ENCODE data around the gene ZC3H7A. TPM values are rescaled to one million over a fixed set of nuclear protein-coding genes. Genes with fewer than 3 reads are reported as not detected.

The ZC3H7A gene
- total and polyA plus RNA-seq, 10 of the 15 experiments (the other 5 are each of a cell fraction or from before 2014, with no cell fraction given): 46.3 to 188 (median 68.6) TPM

- Histone ChIP-seq H4K20me1 (ENCODE audit: control insufficient read depth, insufficient read depth) (peaks cover 4% of the 10 kb centered on the region; the same call in 1 of the 2 replicates), H3K79me2 (ENCODE audit: control insufficient read depth, insufficient read depth, low read length) (peaks cover 93% of the 10 kb centered on the region), H3K4me2 (ENCODE audit: control insufficient read depth, insufficient read depth) (peak overlapping the region; percentile 24), H3K27ac (ENCODE audit: control insufficient read depth, insufficient read depth) (peak overlapping the region; percentile 84; the same call in 1 of the 2 replicates), H3K9ac (ENCODE audit: control insufficient read depth, insufficient read depth, low read length) (peak overlapping the region; percentile 81), H3K9me3 (replicated peaks; ENCODE audit: control insufficient read depth, insufficient read depth, low read length) (no peaks in the 10 kb centered on the region), H3K36me3 (ENCODE audit: control insufficient read depth in 2 of 2, insufficient read depth in 2 of 2, low read length in 1 of 2) (peaks cover 0 to 4% of the 10 kb centered on the region in 2 experiments; a peak in 3 of 4 replicates), H3K4me3 (peak overlapping the region; percentile 97), H3K4me1 (ENCODE audit: control insufficient read depth, insufficient read depth, low read length) (peaks cover 23% of the 10 kb centered on the region), H3K27me3 (replicated peaks in 1 of 2; ENCODE audit: control insufficient read depth in 2 of 2, insufficient read depth in 2 of 2, low read length in 1 of 2) (no peaks in the 10 kb centered on the region), H2AFZ (ENCODE audit: control insufficient read depth, low read depth, low read length) (no peak overlapping the region)
- 87% methylated on average over 20 of the region's 20 CpGs for WGBS (ENCODE audit: insufficient coverage, insufficient replicate concordance, low lambda C conversion rate, missing lambda C conversion rate)
- POLR2A ChIA-PET: interaction anchor here (0.6 to 12.7 kb wide), 4 partner anchors 18 to 168 kb away, joined by 3 to 410 read pairs (median 84); partner anchors contain the start of gene TXNDC11
- BruUV-seq (replicated peaks): TSS peak; percentile 50
- in situ Hi-C loops (cut with MboI): no loop called here
- ATAC-seq: no peak
- CTCF ChIA-PET: interaction anchor here (0.9 to 7.9 kb wide), 6 partner anchors 9 to 53 kb away, joined by 3 to 62 read pairs (median 12); partner anchors contain the start of gene TXNDC11
- no peak for TF ChIP-seq EP300 (IDR thresholded peaks at IDR 0.05; ENCODE audit: borderline replicate concordance in 1 of 2, control insufficient read depth in 1 of 2, low read depth in 2 of 2, low read length in 2 of 2)
- TF ChIP-seq MLLT1 (IDR thresholded peaks at IDR 0.05): peak; percentile 77
- no peak for FAIRE-seq
- intact Hi-C loops (cut with micrococcal nuclease; ENCODE audit: unreplicated experiment): no loop called here
- SMC1A ChIA-PET (ENCODE audit: uncharacterized antibody, unreplicated experiment): interaction anchor here (0.8 to 11.9 kb wide), 8 partner anchors 9 to 113 kb away, joined by 3 to 184 read pairs (median 4); partner anchors contain the start of gene TXNDC11
- RAD21 ChIA-PET (ENCODE audit: unreplicated experiment): interaction anchor here (0.9 to 10.7 kb wide), 3 partner anchors 11 to 52 kb away, joined by 3 to 174 read pairs (median 12); partner anchors contain the start of gene TXNDC11
- DNase-seq (ENCODE audit: low read depth, low spot score): no peak
Observed at GRCh38 chr16:11794996-11795886, 1.8 kb downstream of the ZC3H7A start.
